Measurements from ENCODE around the gene IGSF9B. TPM values are rescaled to one million over a fixed set of nuclear protein-coding genes. Genes with fewer than 3 reads are reported as not detected.

The IGSF9B gene
- total and polyA plus RNA-seq, 10 of the 15 experiments (the other 5 are each of a cell fraction or from before 2014, with no cell fraction given): 0.03 to 3.7 (median 0.20) TPM; not detected in 2

GRCh38 chr11:133977067-133977677, 20.4 kb upstream of the IGSF9B start (continued):
- no peak for TF ChIP-seq ZBTB40 (IDR thresholded peaks at IDR 0.05; ENCODE audit: borderline replicate concordance)
- peak; percentile 27 to 29; a peak in 1 of 4 replicates for TF ChIP-seq BHLHE40 (IDR thresholded peaks at IDR 0.05; ENCODE audit: borderline replicate concordance in 1 of 2, low read depth in 2 of 2, low read length in 1 of 2)
- TF ChIP-seq SREBF2 (IDR thresholded peaks at IDR 0.05; ENCODE audit: low read length): no peak
- TF ChIP-seq CUX1 (IDR thresholded peaks at IDR 0.05; ENCODE audit: insufficient replicate concordance, low read depth, low read length): no peak
- TF ChIP-seq, protein P1, sequence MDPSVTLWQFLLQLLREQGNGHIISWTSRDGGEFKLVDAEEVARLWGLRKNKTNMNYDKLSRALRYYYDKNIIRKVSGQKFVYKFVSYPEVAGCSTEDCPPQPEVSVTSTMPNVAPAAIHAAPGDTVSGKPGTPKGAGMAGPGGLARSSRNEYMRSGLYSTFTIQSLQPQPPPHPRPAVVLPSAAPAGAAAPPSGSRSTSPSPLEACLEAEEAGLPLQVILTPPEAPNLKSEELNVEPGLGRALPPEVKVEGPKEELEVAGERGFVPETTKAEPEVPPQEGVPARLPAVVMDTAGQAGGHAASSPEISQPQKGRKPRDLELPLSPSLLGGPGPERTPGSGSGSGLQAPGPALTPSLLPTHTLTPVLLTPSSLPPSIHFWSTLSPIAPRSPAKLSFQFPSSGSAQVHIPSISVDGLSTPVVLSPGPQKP (IDR thresholded peaks at IDR 0.05; ENCODE audit: low read depth, low read length): no peak
- no peak for TF ChIP-seq SMC3 (IDR thresholded peaks at IDR 0.05; ENCODE audit: borderline replicate concordance, low read length)
- TF ChIP-seq, protein P2, sequence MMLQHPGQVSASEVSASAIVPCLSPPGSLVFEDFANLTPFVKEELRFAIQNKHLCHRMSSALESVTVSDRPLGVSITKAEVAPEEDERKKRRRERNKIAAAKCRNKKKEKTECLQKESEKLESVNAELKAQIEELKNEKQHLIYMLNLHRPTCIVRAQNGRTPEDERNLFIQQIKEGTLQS (IDR thresholded peaks at IDR 0.05; ENCODE audit: borderline replicate concordance, extremely low read depth, low read depth, low read length): no peak
- TF ChIP-seq ZBED1 (IDR thresholded peaks at IDR 0.05; ENCODE audit: borderline replicate concordance): no peak
- TF ChIP-seq RAD21 (IDR thresholded peaks at IDR 0.05; ENCODE audit: insufficient read depth, low read depth, low read length): no peak
- peak; percentile 41; the same call in 1 of the 2 replicates for TF ChIP-seq MTA2 (IDR thresholded peaks at IDR 0.05; ENCODE audit: low read depth)
- peak; percentile 81; the same call in 1 of the 3 replicates for TF ChIP-seq POU2F2 (IDR thresholded peaks at IDR 0.05; ENCODE audit: borderline replicate concordance, low read depth, low read length)
- TF ChIP-seq KAT2A (conservative IDR thresholded peaks at IDR 0.05; ENCODE audit: control insufficient read depth, low read depth, low read length): no peak
- peak; percentile 62; the same call in 1 of the 2 replicates for TF ChIP-seq TCF12 (IDR thresholded peaks at IDR 0.05; ENCODE audit: low read depth, low read length)
- TF ChIP-seq CHD4 (IDR thresholded peaks at IDR 0.05): no peak
- TF ChIP-seq NFYA (IDR thresholded peaks at IDR 0.05; ENCODE audit: borderline replicate concordance, low read depth, low read length): no peak
- TF ChIP-seq ASH2L (IDR thresholded peaks at IDR 0.05; ENCODE audit: borderline replicate concordance, low read depth): no peak
- TF ChIP-seq EED (IDR thresholded peaks at IDR 0.05; ENCODE audit: low read depth): peak; percentile 79
- no peak for TF ChIP-seq CHD1 (IDR thresholded peaks at IDR 0.05; ENCODE audit: low read depth, low read length)
